ENCODE data around the gene DPM2.
A peak's percentile ranks its signal among the peaks of the same experiment; 100 is the strongest.

Gene DPM2

GRCh38 chr9:127913682-127914081, 24.0 kb downstream of the DPM2 start:
- no peak for DNase-seq (ENCODE audit: low read depth)
- no peak overlapping the region for H3K4me3 ChIP-seq (ENCODE audit: low read length)
- TF ChIP-seq, protein P1, sequence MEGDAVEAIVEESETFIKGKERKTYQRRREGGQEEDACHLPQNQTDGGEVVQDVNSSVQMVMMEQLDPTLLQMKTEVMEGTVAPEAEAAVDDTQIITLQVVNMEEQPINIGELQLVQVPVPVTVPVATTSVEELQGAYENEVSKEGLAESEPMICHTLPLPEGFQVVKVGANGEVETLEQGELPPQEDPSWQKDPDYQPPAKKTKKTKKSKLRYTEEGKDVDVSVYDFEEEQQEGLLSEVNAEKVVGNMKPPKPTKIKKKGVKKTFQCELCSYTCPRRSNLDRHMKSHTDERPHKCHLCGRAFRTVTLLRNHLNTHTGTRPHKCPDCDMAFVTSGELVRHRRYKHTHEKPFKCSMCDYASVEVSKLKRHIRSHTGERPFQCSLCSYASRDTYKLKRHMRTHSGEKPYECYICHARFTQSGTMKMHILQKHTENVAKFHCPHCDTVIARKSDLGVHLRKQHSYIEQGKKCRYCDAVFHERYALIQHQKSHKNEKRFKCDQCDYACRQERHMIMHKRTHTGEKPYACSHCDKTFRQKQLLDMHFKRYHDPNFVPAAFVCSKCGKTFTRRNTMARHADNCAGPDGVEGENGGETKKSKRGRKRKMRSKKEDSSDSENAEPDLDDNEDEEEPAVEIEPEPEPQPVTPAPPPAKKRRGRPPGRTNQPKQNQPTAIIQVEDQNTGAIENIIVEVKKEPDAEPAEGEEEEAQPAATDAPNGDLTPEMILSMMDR (IDR thresholded peaks at IDR 0.05; ENCODE audit: insufficient read depth, low read depth, low read length, missing control alignments): no peak

DNA sequence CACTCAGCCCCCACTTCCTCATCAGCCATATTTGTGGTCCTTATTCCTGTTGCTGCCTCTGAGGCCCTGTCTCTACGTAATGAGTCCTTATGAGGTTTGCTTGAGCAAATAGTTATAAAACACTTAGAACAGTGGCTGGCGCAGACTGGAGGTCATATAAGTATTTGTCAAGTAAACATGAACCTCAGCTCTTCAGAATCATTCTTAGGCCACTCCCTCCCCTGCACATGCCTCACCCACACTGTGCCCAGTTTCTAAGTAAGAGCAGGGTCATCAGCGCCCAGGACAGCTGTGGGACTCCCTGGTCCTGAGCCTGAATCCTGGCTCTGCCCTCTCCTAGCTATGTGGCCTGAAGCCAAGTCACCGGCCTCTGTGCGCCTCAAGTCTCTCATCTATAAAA, 24.8 kb downstream of the DPM2 start:
- TF ChIP-seq, protein P1 (IDR thresholded peaks at IDR 0.05; ENCODE audit: insufficient read depth, low read depth, low read length, missing control alignments): no peak
- DNase-seq (ENCODE audit: low read depth): no peak
- no peak overlapping the region for H3K4me3 ChIP-seq (ENCODE audit: low read length)

- TF ChIP-seq, protein P1 (IDR thresholded peaks at IDR 0.05; ENCODE audit: insufficient read depth, low read depth, low read length, missing control alignments): no peak
- no peak overlapping the region for H3K4me3 ChIP-seq (ENCODE audit: low read length)
- DNase-seq (ENCODE audit: low read depth): no peak
Measured at GRCh38 chr9:127912296-127912695, 25.4 kb downstream of the DPM2 start.

DNA sequence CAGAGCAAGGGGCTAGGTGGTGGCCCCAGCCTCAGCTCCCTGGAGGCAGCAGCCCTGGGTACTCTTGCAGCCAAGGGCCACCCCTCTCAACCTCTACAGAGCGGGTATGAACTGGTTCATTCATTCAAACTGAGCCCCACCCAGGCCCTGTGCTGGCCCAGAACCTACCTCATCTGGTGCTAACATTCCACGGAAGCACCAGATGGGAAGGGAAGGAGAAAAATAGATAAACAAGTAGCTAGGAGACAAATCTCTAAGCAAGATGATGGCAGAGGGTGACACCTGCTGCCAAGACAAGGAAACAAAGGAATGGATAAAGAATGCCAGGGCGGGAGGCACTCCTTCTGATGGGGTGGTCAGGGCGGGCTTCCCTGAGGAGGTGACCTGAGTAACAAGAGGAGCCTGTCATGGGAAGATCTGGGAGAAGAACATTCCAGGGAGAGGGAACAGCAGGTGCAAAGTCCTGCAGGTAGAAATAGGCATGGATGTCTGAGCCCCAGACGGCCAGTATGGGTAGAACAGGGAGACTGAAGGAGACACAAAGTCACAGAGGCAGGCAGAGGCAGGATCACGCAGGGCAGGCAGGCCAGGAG, 26.9 kb downstream of the DPM2 start:
- TF ChIP-seq, protein P1 (IDR thresholded peaks at IDR 0.05; ENCODE audit: insufficient read depth, low read depth, low read length, missing control alignments): peak; percentile 43
- peak; percentile 35 for DNase-seq (ENCODE audit: low read depth)

DNA sequence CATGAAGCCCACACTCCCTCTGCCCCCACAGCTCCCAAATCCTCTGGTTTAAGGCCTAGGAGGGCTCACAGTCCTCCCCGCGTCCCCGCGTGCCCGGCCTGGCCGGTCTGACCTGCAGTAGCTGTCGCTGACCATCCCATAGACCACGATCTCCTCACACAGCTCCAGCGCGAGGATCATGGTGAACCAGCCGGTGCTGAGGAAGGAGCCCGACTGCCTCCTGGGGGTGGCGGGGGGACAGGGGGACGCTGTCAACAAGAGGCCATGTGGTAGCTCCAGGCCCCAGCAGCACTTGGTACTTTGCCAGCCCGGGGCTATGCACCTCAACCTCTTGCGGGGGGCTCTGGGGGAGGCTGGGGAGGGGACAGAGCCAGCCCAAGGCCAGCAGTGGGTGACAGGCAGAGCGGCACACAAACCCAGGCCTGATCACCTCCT, 27.8 kb downstream of the DPM2 start:
- DNase-seq (ENCODE audit: low read depth): no peak
- H3K4me3 ChIP-seq (ENCODE audit: low read length): no peak overlapping the region
- TF ChIP-seq, protein P1 (IDR thresholded peaks at IDR 0.05; ENCODE audit: insufficient read depth, low read depth, low read length, missing control alignments): no peak

More for the DNA sequence above, 26.9 kb downstream of the DPM2 start:
- H3K4me3 ChIP-seq (ENCODE audit: low read length): no peak overlapping the region

DNA sequence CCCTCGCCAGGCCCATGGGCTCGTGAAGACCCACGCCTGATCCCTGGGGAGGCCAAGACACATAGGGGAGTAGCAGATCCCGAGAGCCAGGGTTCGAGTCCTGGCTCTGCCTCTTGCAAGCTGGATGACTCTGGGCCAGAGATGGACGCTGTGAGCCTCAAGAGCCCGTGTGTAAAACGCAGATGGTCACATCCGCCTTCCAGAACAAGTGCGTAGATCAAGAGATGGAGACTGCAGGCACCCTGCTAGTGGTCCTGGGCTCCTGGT, 29.1 kb downstream of the DPM2 start:
- H3K4me3 ChIP-seq (ENCODE audit: low read length): no peak overlapping the region
- TF ChIP-seq, protein P1 (IDR thresholded peaks at IDR 0.05; ENCODE audit: insufficient read depth, low read depth, low read length, missing control alignments): no peak
- DNase-seq (ENCODE audit: low read depth): no peak

- no peak for DNase-seq (ENCODE audit: low read depth)
- no peak overlapping the region for H3K4me3 ChIP-seq (ENCODE audit: low read length)
- TF ChIP-seq, protein P1 (IDR thresholded peaks at IDR 0.05; ENCODE audit: insufficient read depth, low read depth, low read length, missing control alignments): no peak
Measured at GRCh38 chr9:127907867-127908659, 29.6 kb downstream of the DPM2 start.
